Activated CD8-positive, alpha-beta memory T cell treated with anti-CD3 and anti-CD28 coated beads for 24 hours (primary cell): ENCODE results near the gene PPP1R9B.

ENCODE experiments used
- DNase-seq: peaks from one replicate; pipeline ENCODE4 v3.0.0-alpha.2; 2020

PPP1R9B gene

DNA sequence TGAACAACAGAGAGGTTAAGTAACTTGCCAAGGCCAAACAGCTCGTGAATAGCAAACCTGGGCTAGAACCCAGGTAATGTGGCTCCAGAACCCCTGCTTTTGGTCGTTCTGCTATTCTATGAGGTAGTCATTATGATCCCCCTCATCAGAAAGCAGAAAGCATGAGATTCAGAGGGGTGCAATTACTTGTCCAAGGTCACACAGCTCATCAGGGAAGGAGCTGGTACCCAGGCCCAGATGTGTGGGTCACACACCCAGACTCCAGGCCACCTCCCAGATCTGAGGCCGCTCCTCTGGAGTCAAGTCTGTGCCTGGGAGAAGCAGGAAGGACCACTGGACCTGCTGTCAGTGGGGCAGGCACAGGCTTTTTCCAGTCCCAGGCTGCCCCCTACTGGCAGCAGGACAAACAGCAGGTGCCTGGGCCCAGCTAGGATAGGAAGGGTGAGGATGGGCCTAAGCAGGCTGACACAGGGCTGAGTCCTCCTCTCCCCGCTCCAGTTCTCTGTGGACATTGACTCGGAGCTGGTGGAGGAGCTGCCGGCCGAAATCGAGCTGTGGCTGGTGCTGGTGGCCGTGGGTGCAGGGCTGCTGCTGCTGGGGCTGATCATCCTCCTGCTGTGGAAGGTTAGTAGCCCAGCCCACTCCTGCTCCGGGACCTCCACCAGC, 63.1 kb downstream of the PPP1R9B start:
- peak; percentile 94 for DNase-seq
